CD4-positive, alpha-beta T cell treated with Interleukin-1 beta for 1 hour (primary cell): ENCODE results near the gene HEATR1.

Source experiments
- DNase-seq, 2 donors: peaks; one replicate each; pipeline ENCODE4 v3.0.0-alpha.2; 2020 to 2022

HEATR1 gene

DNA sequence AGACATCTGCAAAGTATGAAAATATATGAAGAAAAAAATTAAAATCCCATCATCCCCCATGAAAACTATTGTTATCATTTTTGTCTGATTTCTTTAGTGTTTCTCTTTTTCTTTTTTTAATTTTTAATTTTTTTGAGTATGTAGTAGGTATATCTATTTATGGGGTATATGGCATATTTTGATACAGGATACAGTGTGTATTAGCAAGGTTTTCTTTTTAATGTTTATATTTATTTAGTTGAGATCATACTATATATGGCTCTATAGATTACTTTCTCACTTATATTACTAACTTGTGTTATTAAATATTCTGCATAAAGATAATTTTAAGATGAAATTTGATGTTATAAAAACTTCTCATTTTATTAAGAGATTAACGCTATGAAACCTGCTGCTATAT, 69.1 kb downstream of the HEATR1 start:
- no peak for DNase-seq

DNA sequence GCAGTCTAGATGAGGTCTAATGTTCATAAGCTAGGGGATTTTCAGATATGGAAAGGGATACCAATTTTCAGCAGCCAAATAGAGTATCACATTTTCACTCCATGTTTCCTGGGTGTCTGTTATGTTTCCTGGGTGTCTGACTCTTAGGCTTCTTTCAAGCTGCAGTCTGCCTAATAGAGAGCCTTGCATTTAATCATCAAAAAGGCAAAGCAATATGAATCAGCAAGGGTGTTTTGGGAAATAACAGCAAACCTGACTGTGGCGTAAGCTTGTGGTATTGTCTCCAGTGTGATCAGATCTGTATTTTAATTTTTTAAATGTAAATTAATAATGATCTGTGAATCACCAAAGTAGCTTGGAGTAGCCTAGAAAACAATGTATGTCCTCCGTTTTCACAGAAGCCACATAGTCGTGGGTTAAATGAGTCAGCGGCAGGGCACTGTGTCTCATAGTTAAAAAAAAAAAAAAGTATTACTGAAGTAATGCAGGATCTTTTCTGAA, 70.1 kb downstream of the HEATR1 start:
- DNase-seq: peak in 1 of 2 donors; percentile 9

DNA sequence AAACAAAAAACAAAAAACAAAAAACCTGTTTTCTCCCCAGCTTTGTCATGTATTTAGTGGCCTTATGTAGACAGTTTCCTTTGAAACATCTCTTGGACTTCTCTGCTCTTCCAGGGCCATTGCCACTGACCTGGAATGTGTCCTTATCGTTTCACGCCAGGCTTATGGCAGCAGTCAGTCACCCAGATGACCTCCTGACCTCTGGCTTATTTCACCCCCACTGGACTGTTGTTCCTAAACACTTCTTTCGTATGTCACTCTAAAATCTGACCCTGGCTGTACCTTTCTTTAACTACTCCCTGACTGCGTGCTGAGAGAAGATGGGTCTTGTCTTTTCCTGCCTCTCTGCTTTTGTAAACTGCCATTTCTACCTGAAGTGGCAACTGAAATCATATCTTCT, 71.5 kb downstream of the HEATR1 start:
- DNase-seq: no peak

DNA sequence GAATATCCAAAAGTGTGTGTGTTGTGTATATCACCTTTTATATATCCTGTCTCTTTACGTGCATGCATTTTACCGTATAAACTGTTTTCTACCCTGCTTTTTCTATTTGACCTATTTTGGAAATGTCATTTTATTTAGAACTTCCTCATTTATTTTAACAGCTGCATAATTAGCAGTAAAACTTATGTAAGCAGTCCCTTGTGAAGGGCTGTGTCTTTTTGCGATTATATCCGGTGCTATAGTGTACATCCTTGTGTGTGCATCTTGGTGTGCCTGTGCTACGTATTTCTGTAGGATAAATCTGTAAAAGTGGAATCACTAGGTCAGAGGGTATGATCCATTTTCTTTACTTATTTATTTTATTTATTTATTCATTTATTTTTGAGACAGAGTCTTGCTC, 73.4 kb downstream of the HEATR1 start:
- DNase-seq: no peak

DNA sequence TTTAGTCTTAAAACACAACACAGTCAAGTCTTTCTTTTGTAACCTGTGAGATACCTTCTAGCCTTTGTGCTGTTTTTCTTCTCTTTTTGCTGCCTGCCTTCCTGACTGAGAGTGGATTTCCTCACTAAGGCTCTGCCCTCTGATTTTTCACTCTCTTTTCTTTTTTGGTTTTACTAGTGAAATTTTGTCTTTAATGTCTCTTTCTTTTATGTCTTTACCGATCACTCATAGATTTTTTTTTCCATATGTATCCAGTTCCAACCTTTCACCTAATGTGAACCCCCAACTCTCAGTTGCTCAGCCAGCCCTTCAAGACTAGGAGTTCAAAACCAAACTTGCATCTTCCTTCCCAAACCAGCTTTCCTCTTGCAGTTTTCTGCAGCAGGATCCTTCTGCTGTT, 74.0 kb downstream of the HEATR1 start:
- no peak for DNase-seq

DNA sequence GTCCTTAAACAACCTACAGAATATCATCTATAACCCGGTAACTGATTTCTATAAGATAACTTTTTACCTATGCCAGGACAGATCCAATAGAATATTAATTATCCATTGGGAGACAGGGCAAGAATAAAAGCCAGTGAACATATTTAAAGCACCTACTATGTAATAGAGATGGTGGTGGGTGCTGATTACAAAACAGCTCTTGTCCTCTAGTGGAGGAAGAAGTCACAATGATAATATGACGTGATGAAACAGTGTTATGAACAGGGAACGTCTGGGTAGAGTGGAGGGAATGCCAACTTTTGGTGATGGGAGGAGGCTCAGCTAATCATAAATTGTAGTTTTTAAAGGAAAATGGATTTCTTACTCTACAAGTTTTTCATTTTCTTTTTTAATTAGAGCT, 78.2 kb downstream of the HEATR1 start:
- DNase-seq: no peak

DNA sequence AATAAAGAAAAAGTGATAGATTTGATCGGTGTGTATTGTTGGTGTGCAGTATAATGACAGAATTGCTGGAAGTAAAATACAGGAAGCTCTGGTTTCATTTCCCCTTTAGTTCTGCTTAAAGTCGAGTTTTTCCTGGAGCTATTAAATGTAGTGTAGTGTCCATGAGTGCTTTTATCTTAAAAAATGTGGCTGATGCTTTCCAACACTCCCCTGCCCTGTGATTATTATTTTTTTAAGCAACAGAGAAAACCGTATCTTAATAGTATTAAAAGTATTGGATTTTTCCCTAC, 79.5 kb downstream of the HEATR1 start:
- no peak for DNase-seq

DNA sequence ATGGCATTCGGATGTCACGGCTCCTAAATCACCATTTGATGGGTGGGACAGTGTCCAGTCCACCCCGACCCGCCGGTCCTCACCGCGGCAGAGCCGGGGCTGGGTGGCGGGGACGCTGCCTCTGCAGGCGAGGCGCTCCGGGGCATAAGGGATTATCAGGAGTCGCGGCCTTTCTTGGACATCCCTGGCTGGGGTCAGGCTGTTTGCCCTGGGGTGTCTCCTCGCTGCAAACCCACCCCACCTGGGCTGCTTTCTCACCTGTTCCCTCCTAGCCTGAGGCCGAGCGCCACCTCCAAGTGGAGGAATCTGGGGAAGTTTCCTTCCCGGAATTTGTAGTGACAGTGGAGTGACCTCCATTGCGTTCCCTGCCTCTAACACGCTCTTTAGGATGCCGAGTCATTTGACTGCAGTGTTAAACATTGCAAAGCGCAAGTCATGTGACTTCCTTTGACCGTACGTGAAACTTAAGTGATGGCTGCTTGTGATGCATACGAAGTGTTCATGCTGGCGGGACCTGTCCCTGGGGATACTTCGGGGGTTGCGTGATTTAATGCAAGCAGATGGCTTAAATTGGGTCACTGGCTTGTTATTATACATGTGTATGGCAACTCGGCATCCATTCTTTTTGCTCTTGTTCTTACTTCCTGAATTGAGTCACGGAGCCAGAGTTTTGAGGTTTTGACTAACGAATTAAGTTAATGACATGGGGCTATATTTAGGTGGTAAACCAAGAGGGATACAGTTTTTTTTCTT, 80.0 kb downstream of the HEATR1 start:
- DNase-seq: peak; percentile 71 to 72

DNA sequence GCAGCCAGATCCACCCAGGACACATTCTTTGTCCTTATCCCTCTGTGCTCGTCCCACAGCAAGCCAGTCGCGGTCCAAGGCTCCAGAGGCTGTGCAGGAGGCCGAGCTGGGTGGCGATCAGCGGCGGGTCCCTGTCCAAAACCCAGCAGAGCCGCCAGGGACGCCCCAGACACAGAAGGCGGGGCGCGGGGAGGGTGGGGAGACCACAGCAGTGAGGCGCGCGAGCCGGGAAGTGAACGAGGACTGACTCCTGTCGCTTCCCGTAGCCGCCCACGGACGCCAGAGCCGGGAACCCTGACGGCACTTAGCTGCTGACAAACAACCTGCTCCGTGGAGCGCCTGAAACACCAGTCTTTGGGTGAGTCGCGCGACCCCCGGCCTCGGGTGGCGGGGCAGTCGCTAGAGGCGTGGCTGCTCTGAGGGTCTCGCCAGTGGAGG, 80.6 kb downstream of the HEATR1 start, which contains the start of gene LGALS8:
LGALS8 (plus strand) TSS at position 279 of the 438 bp plus-strand sequence. CDS start 2,089 bp downstream, outside the sequence.
- DNase-seq: peak; percentile 85

DNA sequence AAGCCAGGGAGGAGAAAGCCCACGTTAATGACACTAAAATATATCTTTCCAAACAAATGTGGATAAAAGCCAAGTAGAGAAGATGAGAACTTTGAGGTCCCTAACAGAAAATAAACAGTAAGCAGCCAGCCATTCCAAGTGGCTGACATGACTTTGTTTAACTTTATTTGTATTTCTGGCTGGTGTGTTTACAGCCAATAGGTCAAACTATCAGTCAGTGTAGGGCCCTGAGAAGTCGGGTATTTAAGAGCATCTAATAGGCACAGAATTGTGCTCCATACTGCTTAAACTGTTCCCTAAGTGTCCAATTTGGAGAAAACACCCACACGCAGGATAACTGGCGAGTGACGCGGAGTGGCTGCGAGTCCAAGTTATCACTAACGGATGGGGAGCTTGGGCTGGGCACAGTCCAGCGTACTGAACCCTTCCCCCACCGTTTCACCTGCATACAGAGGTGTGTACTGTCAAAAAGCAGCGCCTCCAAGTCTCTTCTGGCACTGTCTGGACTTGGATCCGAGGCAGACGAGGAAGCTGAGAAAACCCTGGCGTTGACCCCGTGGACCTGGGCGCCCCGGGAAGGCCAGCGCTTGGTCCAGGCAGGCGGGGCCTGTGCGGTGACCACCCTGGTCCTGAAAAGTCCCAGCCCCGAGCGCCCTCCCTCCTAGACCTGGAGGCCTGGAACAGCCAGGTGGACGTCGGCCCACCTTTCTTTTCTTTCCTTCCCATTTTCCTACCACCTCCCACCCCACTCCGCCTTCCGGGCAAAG, 81.2 kb downstream of the HEATR1 start:
- DNase-seq: no peak

DNA sequence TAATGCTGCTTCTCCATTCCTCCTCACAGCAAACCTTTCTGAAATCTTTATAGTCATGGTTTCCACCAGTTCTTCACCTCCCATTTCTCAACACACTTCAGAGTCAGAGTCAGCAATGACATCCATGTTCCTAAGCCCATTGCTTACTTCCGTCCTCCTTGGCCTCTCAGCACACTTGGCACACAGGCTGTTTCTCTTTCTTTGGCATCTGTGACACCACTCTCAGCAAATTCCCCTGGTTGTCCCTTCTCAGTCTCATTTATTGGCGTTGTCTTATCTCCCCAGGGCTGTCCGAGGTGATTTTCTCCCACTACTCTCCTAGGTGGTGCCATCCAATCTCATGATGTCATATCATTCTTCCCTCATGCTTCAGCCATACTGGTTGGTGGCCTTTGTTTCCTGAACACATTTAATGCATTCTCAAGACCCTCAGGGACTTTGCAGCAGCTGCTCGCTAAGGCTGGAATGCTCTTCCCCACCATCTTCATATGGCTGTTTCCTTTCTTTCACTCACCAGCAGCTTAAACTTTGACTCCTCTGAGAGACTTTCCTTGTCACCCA, 83.8 kb downstream of the HEATR1 start:
- DNase-seq: no peak

DNA sequence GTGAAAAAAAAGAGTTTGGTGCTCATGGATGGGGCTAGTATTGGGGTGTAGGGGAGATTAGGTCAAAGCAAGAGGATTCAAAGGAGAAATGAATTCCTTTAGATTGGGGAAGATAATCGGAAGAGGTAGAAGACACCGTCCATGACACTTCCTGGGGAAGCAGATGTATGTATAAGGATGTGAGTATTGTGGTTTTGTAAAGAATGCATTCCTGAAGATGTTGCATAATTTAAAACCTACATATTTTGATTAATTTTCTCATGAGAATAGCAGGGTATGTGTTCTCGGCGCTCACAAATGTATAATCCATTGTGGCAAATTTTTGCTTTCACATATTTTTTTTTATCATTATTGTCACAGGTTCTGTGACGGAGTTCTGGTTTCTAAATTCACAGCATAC, 86.0 kb downstream of the HEATR1 start:
- no peak for DNase-seq

DNA sequence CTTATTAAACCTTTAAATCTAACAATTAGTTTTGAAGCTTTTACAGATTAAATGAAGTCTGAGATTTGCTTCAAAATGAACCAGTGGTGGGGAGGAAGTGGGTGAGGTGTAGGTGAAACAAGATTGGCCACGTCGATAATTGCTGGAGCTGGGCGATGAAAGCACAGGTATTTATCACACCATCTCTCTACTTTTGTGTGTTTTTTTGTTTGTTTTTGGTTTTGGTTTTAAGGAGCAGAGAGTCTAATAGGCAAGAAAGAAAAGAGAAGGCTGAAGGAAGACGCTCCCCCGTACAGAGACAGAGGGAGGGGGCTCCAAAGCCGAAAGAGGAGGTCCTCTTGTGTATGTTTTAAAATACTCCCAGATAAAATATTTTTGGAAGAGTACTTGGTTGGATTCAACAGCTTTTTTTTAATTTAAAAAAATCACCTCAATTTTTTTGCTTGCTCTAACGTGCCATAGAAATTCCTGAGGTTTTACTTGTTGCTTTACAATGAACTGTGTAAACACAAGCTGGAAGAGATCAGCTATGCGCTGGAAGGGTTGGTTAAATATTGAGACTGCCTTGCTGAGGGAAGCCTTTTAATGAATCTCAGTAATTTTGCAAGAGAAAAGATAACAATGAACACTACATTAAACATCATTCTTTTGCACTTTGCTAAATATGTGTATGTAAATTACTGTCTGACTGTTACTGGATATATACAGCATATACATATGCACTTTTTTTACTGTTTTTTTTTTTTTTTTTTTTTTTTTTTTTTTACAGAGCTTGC, 87.2 kb downstream of the HEATR1 start:
- peak; percentile 14 to 58 for DNase-seq

DNA sequence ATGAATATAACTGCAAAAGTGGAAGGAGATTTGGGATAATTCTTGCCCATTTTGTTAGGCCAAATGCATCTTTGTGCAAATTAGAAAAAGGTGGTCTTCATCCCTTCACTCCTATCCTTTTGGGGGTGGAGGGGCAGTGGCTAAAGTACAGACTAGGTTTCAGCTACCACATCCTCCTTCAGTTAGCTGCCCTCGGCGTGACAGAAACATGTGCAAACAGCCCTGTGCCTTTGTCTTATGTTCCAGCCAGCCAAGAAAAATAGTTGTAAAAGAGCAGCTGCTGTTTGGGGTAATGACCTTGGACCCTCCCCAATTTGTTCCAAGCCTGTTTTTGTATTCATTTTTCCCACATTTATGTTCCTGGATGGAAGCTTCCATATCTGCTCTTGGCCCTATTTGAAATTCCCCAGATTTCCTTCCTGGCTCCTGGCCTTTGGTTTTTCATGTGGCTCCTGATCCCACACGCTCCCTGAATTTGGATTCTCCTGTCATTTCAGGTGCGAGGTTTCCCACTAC, 88.8 kb downstream of the HEATR1 start:
- no peak for DNase-seq

DNA sequence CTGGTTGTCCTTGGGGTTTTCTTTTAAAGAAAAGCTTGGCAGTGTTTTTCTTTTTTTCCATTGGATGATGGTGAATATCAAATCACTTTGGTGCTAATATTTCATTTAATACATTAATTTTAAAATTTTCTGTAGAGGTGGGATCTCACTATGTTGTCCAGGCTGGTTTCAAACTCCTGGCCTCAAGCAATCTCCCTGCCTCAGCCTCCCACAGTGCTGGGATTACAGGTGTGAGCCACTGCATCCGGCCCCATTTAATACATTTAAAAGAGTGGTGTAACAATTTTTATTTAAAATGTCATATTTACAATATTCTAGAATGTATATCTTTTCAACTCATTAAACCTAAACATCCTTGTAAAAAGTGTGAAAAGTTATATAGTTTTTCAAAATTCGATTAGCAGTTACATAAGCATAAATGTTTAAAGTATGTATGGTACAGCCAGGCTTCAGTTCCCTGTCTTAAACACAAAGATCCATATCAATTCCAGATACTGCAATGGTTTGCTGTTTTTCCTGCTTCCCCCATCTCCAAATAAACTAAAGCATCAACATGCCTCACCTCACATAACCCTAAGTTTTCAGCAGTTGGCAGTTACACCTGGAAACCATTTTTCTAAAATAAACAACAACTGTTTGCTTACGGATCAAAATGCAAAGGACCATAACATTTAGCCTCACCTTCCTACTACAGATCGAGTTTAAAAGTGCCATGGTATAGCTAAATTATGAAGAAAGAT, 89.4 kb downstream of the HEATR1 start:
- no peak for DNase-seq

DNA sequence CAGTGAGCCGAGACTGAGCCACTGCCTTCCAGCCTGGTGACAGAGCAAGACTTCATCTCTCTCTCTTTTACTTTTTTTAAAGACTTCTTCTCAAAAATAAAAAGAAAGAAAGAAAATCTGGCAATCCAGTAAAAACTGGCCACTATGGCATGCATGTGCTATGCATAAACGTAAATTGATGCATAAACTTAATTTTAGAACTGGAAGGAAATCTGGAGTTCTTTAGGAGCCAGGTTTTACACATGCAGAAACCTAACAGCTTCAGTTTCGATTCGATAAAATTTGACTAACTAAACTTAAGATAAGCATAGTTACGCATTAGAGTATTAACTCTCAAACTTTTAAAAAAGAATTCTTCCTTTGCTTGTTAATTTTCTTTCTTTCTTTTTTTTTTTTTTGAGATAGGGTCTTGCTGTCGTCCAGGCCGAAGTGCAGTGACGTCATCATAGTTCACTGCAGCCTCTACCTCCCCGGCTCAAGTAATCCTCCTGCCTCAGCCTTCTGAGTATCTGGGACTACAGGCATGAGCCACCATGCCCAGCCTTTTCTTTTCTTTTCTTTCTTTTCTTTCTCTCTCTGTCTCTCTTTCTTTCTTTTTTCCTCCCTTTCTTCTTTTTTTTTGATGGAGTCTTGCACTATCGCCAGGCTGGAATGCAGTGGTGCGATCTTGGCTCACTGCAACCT, 92.4 kb downstream of the HEATR1 start:
- no peak for DNase-seq

DNA sequence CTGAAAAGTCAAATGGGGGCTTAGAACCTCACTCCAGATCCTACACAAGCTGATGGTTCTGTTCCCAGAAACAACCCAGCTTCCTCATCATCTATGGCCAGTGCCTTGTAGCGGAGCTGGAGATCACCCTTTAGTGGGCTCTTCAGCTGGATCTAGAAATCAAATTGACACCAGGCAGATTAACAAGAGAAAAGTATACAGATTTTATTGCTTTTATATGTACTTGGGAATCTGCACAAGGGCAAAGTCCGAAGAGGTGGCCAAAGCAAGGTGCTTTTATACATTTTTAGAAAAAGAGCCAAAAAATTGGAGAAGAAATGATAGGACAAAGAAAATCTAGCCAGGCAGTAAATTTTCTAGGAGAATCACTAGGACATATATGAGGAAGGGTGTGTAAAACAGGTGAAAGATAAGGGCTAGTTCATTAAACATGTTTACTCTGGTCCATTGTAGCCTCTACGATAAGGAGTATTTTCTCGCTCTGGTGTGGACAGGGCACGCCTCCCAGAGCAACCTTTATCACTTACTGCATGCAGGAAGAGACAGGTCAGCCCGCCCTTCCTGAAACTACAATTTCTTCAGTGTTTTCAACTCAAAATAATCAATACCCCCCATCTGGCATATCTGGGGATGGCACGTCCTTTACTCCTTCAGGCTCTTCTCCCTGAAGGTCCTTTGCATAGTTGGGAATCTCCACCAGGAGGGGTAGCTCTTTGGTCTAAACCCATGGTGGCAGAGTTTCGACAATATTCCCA, 94.5 kb downstream of the HEATR1 start:
- no peak for DNase-seq

DNA sequence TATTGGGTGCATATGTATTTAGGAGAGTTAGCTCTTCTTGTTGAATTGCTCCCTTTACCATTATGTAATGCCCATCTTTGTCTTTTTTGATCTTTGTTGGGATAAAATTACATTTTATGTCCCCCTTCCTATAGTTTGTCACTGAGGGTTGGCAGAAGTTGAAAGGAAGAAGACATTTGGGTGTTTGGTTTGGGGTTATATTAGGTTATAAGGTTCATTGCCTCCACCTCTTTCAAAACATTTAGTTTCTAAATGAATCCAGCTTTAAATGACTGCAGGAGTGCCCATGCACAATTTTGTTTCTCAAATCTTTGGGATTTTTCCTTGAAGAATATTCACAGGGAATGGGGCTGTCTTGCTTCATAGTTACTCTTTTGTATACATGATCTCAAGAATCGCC, 95.1 kb downstream of the HEATR1 start:
- DNase-seq: no peak

DNA sequence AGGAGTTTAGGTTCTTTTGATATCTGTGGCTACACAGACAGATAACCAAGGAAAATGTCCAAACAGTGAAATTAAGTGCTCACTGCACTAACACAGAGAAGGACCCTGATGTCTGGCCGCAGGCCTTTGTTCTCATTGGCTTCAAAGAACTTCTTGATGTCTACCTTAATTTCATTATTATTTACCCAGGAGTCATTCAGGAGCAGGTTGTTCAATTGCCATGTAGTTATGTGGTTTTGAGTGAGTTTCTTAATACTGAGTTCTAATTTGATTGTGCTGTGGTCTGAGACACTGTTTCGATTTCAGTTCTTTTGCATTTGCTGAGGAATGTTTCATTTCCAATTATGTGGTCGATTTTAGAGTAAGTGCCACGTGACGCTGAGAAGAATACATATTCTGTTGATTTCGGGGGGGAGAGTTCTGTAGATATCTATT, 95.7 kb downstream of the HEATR1 start:
- no peak for DNase-seq

DNA sequence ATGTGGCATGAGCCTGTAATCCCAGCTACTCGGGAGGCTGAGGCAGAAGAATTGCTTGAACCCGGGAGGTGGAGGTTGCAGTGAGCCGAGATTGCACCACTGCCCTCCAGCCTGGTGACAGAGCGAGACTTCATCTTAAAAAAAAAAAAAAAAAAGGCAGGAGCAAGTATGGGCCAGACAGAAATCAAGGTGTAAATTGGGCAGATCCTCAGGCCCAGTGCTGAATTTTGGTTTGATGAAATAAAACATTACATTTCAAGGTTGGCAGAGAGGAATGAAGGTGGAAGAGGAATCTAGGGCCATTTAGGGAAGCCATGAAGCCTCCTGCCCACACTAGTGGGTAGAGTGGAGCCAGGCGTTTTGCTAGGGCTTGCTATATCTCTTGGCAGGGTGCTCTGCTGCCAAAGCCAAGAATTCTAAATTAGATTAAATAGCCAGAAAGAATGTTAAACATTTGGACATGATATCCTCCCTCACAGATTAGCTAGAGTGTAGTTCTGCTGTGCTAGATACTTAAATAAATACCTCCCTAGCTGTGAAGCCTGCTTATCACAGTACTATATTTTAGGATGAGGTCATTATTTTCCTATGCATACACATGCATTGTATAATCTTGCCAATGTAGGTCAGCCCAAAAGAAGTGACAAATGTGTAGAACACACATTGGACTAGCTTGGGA, 97.2 kb downstream of the HEATR1 start:
- no peak for DNase-seq
